ENCODE data around the gene SIN3B. TPM values are rescaled to one million over a fixed set of nuclear protein-coding genes. Genes with fewer than 3 reads are reported as not detected.

SIN3B gene
- total RNA-seq, 2 experiments from 2014 or later = 27.6 to 28.5 TPM

DNA sequence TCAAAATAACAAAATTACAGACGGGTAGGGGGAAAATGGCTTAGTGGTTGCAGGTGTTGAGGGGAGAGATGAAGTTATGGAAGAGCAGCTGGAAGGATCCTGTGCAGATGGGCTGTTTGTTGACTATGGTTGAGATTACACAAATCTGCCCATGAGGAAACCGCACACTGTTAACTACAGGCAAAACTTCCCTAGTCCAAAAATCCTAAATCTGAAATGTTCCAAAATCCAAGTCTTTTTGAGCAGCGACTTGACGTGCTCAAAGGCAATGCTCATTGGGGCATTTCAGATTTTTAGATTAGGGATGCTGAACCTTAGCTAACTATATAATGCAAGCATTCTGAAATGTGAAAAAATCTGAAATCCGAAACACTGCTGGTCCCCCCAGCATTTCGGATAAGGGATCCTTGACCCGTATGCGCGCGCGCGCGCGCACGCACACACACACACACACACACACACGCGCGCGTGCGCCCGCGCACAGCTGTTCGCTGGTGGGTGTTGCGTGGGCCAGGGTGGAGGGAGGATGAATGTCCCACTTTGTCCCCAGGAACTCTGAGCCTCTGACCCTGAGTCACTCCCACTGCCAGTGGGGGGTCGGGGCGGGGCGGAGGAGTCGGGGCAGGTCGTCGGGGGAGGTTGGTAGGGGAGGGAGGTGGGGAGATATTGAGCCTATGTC lies 66.4 kb downstream of the SIN3B start:
- ATAC-seq (no peak), DNase-seq (no peak)
- ChIA-PET CTCF (no interaction called here), POLR2A (no interaction called here)
- H3K27me3 Mint-ChIP-seq = peaks cover 29% of the 10 kb centered on the region
- no peaks in the 10 kb centered on the region for H3K36me3 Mint-ChIP-seq (ENCODE audit: low read depth)
- intact Hi-C loops (cut with DNase I, micrococcal nuclease) = loop anchor here in 1 of 2 experiments (2.0 to 10.0 kb wide), 2 partner anchors 339 to 369 kb away; partner anchors contain the start of genes BABAM1 and USHBP1
- no peaks in the 10 kb centered on the region for H3K9me3 Mint-ChIP-seq (ENCODE audit: low read depth)
- no peak overlapping the region for H3K27ac Mint-ChIP-seq
- no peak overlapping the region for H3K4me3 Mint-ChIP-seq
- H3K4me1 Mint-ChIP-seq = peaks cover 16% of the 10 kb centered on the region

DNA sequence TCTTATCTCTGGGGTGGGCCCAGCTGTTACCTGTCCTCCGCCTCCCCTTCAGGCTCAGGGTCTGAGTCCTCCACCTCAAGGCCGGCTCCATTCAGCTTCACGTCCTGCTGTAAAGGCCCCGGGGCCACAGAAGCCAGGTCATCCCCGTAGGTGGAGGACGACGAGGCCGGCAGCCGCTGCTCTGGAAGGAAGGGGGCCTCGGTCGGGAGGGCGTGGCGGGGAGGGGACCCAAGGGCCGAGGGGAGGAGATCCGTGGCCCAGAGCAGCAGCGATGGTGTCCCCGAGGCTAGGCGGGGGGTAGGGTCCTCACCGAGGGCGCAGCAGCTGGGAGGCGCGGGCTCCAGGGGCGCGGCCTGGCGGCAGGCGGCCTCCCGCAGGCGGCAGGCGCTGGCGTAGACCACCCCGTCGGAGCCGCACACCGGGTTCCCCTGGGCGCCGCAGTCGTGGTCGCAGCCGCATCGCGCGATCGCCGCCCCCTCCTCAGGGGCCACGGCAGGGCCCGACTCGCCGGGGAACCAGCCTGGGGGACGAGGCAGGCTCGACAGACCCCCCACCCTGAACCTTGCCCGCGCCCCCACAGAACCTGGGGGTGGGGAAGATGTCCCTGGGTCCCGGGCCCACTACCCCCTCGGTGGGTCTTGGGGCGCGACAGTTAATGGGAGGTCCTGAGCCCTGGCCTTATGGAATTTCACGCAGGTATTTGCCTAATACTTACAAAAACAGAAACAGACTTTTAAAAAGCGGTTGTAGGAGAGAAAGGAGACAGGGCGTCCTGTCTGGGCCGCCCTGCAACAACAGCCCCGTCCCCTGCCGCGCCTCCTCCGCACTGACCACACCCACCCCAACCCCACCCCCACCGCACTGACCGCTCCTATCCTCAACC lies 67.2 kb downstream of the SIN3B start:
- intact Hi-C loops (cut with DNase I, micrococcal nuclease) = loop anchor here in 1 of 2 experiments (1.0 to 10.0 kb wide), 8 partner anchors 67 to 424 kb away; partner anchors contain the start of genes BABAM1, C19orf44, CALR3 and HAUS8
- DNase-seq (no peak), ATAC-seq (no peak)
- CTCF ChIA-PET = no interaction called here
- Mint-ChIP-seq H3K9me3 (ENCODE audit: low read depth) (no peaks in the 10 kb centered on the region), H3K4me3 (peak overlapping the region; percentile 43), H3K27ac (no peak overlapping the region), H3K4me1 (peaks cover 16% of the 10 kb centered on the region), H3K27me3 (peaks cover 29% of the 10 kb centered on the region), H3K36me3 (ENCODE audit: low read depth) (no peaks in the 10 kb centered on the region)
- POLR2A ChIA-PET = no interaction called here

DNA sequence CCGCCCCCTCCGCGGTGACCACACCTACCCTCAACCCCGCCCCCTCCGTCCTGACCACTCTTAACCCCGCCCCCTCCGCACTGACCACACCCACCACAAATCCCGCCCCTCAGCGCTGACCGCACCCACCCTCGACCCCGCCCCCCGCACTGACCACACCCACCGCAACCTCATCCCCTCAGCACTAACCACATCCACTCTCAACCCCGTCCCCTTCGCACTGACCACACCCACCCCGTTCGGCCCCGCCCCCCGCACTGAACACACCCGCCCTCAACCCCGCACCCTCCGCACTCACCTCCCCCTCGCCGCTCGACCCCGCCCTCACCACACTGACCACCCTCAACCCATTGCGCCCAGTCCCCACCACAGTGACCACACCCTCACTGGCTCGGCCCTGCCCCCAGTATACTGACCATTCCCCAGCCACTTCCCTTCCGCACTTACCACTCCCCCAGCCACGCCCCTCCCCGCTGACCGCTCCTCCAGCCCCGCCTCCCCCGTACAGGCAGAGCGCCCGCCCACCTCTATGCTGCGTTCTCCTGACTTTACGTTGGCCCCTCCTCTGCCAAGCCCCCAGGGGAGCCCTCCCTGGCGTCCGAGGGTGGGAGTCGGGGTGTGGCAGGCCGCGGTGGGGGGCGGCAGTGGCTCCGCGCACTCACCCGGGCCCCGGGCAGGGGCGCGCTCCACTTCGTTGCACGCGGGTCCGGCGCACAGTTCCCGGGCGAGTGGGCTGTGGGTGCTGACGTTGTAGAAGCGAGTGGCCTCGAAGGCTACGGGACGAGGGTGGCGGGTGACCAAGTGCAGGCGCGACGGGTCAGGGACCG lies 68.0 kb downstream of the SIN3B start:
- ATAC-seq (peak; percentile 53), DNase-seq (peak; percentile 80)
- no peak overlapping the region for H3K27ac Mint-ChIP-seq
- peak overlapping the region; percentile 43 for H3K4me3 Mint-ChIP-seq
- H3K36me3 Mint-ChIP-seq (ENCODE audit: low read depth) = no peaks in the 10 kb centered on the region
- intact Hi-C loops (cut with DNase I, micrococcal nuclease) = loop anchor here in 1 of 2 experiments (1.0 to 10.0 kb wide), 8 partner anchors 68 to 425 kb away; partner anchors contain the start of genes BABAM1, C19orf44, CALR3 and HAUS8
- peaks cover 16% of the 10 kb centered on the region for H3K4me1 Mint-ChIP-seq
- peaks cover 27% of the 10 kb centered on the region for H3K27me3 Mint-ChIP-seq
- POLR2A ChIA-PET = no interaction called here
- H3K9me3 Mint-ChIP-seq (ENCODE audit: low read depth) = no peaks in the 10 kb centered on the region
- CTCF ChIA-PET = no interaction called here

DNA sequence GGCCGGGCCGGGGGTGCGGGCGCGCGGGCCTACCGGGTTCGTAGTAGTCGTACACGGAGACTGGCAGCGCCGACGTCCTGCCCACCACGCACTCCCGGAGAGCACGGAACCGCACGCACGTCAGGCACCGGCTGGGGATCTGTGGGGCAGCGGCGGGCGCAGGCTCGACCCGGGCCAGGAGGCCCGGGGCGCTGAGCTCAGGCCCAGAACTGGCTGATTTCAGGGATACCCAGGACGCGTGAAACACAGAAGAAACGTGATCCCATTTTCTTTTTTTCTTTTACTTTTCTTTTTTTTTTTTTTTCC lies 68.6 kb downstream of the SIN3B start:
- peaks cover 16% of the 10 kb centered on the region for H3K4me1 Mint-ChIP-seq
- CTCF ChIA-PET = no interaction called here
- no peak overlapping the region for H3K4me3 Mint-ChIP-seq
- H3K36me3 Mint-ChIP-seq (ENCODE audit: low read depth) = no peaks in the 10 kb centered on the region
- POLR2A ChIA-PET = no interaction called here
- H3K27me3 Mint-ChIP-seq = peaks cover 22% of the 10 kb centered on the region
- H3K9me3 Mint-ChIP-seq (ENCODE audit: low read depth) = no peaks in the 10 kb centered on the region
- intact Hi-C loops (cut with DNase I, micrococcal nuclease) = loop anchor here in 1 of 2 experiments (1.0 to 10.0 kb wide), 8 partner anchors 69 to 426 kb away; partner anchors contain the start of genes BABAM1, C19orf44, CALR3 and HAUS8
- DNase-seq = no peak
- no peak overlapping the region for H3K27ac Mint-ChIP-seq
- peak; percentile 19 for ATAC-seq

DNA sequence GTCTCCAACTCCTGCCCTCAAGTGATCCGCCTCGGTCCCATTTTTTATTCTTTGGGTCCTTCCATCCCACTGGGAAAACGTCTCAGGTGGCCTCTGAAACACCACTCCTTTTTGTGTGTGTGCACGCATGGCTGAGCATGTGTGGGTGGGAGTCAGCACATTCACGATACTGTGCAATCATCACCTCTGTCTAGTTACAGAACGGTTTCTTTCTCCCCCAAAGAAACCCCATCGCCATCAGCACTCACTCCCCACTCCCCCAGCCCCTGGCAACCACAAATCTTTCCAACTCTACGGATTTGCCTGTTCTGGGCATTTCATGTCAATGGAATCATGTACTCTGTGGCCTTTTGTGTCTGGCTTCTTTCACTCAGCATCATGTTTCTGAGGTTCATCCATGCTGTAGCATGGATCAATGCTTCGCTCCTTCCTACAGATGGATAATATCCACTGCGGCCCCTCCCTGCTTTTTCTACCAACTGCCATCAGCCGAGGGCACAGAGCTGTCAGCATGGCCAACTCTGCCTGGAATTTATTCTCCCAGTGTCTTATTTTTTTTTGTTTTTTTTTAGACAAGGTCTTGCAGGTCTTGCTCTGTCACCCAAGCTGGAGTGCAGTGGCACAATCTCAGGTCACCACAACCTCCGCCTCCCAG lies 69.3 kb downstream of the SIN3B start:
- Mint-ChIP-seq H3K9me3 (ENCODE audit: low read depth) (no peaks in the 10 kb centered on the region), H3K4me3 (peak overlapping the region; percentile 32), H3K4me1 (peaks cover 12% of the 10 kb centered on the region), H3K36me3 (ENCODE audit: low read depth) (no peaks in the 10 kb centered on the region), H3K27ac (no peak overlapping the region), H3K27me3 (peaks cover 22% of the 10 kb centered on the region)
- ChIA-PET CTCF (no interaction called here), POLR2A (no interaction called here)
- intact Hi-C loops (cut with DNase I, micrococcal nuclease) = loop anchor here in 1 of 2 experiments (1.0 to 10.0 kb wide), 2 partner anchors 127 to 366 kb away; partner anchors contain the start of genes BABAM1 and USHBP1
- ATAC-seq (no peak), DNase-seq (no peak)

DNA sequence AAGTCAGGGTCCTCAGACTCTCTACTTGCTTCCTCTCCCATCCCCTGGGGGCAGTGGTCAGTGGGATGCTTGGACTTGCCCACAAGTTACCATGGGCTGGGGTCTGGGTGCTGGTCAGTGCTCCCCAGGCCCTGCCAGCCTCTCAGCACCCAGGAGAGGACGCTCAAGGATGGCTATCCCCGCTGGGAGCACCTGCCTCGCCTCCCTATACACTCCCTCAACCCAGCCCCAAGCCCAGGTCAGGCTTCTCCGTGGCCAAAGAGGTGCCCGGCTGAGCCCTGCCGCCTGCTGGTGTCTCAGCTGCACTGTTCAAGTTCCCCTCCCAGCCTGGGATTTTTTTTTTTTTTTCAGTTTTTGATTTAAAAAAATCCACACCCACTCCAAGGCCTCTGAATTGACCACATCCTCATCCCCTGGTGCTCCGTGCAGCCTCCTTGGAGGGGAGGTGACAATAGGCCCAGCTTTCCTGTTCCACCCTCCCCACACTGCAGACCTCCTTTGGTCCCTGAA lies 70.4 kb downstream of the SIN3B start:
- Mint-ChIP-seq H3K27me3 (peaks cover 19% of the 10 kb centered on the region), H3K4me3 (no peak overlapping the region), H3K27ac (no peak overlapping the region), H3K36me3 (ENCODE audit: low read depth) (no peaks in the 10 kb centered on the region), H3K4me1 (peaks cover 11% of the 10 kb centered on the region), H3K9me3 (ENCODE audit: low read depth) (no peaks in the 10 kb centered on the region)
- intact Hi-C loops (cut with DNase I, micrococcal nuclease) = loop anchor here (1.0 to 10.0 kb wide), 3 partner anchors 125 to 365 kb away; partner anchors contain the start of genes BABAM1 (in 1 of the 2) and USHBP1 (in 1 of the 2)
- DNase-seq (peak; percentile 65), ATAC-seq (peak; percentile 47)
- ChIA-PET CTCF (interaction anchor here (0.6 to 0.8 kb wide), 2 partner anchors 30 to 123 kb away, joined by 3 read pairs; no protein-coding TSS in a partner anchor), POLR2A (no interaction called here)

DNA sequence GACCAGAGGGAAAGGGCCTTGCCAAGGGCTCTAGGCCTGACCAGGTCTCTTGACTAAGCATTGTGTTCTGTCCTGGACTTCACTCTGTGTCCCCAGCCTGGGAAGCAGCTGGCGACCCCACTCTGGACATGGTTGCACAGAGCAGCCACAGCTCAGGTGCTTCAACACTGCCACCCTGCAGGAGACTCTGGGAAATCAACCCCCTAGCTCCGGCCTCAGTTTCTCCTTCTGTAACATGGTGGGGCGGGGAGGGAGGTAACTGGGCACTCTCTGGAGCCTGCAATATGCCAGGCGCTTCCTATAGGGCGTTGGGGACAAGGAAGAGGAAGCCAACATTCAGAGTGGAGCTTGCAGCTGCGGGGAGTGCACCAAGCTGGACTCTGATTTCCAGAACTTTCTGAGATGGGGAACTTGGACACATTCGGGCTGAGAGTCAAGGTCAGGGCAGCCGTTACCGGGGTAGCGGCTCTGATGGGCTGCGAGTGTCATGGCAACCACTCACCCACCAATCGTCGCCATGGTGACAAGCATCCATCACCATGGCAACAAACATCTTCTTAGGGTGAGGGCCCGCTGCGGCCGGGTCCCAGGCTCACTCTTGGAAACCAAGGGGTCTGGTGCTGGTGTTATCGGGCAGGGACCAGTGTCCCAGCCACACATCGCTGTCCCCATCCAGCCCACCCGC lies 72.4 kb downstream of the SIN3B start:
- intact Hi-C loops (cut with DNase I, micrococcal nuclease) = loop anchor here in 1 of 2 experiments (10.0 kb wide), 1 partner anchor 127 kb away; no protein-coding TSS in a partner anchor
- ChIA-PET POLR2A (no interaction called here), CTCF (interaction anchor here (0.6 kb wide), 1 partner anchor 224 kb away, joined by 3 read pairs; no protein-coding TSS in a partner anchor)
- Mint-ChIP-seq H3K4me3 (no peak overlapping the region), H3K27me3 (peaks cover 11% of the 10 kb centered on the region), H3K27ac (no peak overlapping the region), H3K36me3 (ENCODE audit: low read depth) (no peaks in the 10 kb centered on the region), H3K9me3 (ENCODE audit: low read depth) (no peaks in the 10 kb centered on the region), H3K4me1 (peaks cover 9% of the 10 kb centered on the region)
- no peak for DNase-seq
- no peak for ATAC-seq

DNA sequence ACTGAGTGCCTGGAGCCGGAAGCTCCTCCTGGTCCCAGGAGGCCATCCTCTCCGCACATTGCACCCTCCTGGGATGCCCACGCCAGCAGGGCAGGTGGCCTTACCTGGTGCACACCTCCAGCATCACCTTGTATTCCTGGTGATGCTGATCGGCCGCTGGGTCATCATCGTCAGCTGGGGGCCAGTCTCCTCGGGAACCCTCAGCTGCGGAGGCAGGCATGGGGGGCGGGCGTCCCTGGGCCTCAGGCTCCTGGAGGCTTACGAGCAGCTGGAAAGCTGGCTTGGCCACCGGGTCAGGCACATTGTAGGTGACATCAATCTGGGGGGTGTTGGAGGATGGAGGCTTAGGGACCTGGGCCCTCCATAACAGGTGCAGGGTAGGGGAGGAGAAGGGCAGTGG lies 73.3 kb downstream of the SIN3B start:
- H3K27me3 Mint-ChIP-seq = peaks cover 10% of the 10 kb centered on the region
- H3K4me3 Mint-ChIP-seq = no peak overlapping the region
- ATAC-seq = no peak

DNA sequence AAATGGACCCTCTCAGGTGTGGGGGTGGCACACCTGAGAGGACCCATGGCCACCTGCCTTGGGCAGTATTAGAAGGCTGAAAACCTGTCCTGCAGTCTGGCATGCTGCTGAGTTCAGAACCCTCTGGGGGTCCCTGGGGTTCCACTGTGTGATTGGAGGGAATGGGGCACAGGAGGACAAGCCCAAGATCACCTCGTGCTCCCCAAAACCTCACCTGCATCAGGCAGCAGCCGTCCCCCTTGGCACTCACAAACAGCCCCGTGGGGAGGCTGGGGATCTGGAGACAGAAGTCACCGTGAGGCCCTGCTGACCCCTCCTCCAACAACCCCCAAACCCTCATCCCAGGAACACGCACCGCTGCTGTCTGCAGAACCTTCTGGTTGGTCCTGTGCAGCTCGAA lies 74.1 kb downstream of the SIN3B start:
- Mint-ChIP-seq H3K4me3 (no peak overlapping the region), H3K36me3 (ENCODE audit: low read depth) (no peaks in the 10 kb centered on the region), H3K27ac (no peak overlapping the region), H3K27me3 (peaks cover 6% of the 10 kb centered on the region), H3K9me3 (ENCODE audit: low read depth) (no peaks in the 10 kb centered on the region), H3K4me1 (peaks cover 8% of the 10 kb centered on the region)
- intact Hi-C loops (cut with DNase I, micrococcal nuclease) = loop anchor here in 1 of 2 experiments (10.0 kb wide), 1 partner anchor 129 kb away; no protein-coding TSS in a partner anchor
- ATAC-seq (no peak), DNase-seq (no peak)
- POLR2A ChIA-PET = no interaction called here
- CTCF ChIA-PET = no interaction called here

More for the DNA sequence above, 73.3 kb downstream of the SIN3B start:
- intact Hi-C loops (cut with DNase I, micrococcal nuclease) = loop anchor here in 1 of 2 experiments (10.0 kb wide), 1 partner anchor 128 kb away; no protein-coding TSS in a partner anchor
- CTCF ChIA-PET = no interaction called here
- POLR2A ChIA-PET = no interaction called here
- H3K9me3 Mint-ChIP-seq (ENCODE audit: low read depth) = no peaks in the 10 kb centered on the region
- DNase-seq = no peak
- H3K4me1 Mint-ChIP-seq = peaks cover 9% of the 10 kb centered on the region
- no peak overlapping the region for H3K27ac Mint-ChIP-seq
- H3K36me3 Mint-ChIP-seq (ENCODE audit: low read depth) = no peaks in the 10 kb centered on the region

DNA sequence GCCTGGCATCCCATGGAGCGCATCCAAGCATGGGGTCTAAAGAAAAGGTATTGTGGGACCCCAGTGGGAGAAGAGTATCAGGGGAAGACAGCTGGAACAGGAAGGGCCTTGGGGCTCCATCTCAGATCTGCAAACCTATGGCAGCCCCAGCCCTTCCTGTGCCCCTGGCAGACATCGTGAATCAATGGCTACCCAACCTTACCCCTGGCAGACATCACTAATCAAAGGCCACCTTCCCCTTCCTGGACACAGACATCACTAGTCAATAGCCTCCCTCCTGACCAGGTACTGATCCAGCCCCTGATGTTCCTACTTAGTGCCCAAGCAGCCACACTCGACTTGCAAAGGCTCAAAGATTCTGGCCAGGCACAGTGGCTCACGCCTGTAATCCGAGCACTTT lies 75.4 kb downstream of the SIN3B start:
- ChIA-PET CTCF (interaction anchor here (0.7 kb wide), 1 partner anchor 231 kb away, joined by 3 read pairs; no protein-coding TSS in a partner anchor), POLR2A (no interaction called here)
- H3K4me1 Mint-ChIP-seq = peaks cover 4% of the 10 kb centered on the region
- no peak for ATAC-seq
- no peaks in the 10 kb centered on the region for H3K9me3 Mint-ChIP-seq (ENCODE audit: low read depth)
- H3K27ac Mint-ChIP-seq = no peak overlapping the region
- H3K27me3 Mint-ChIP-seq = peaks cover 3% of the 10 kb centered on the region
- H3K36me3 Mint-ChIP-seq (ENCODE audit: low read depth) = no peaks in the 10 kb centered on the region
- DNase-seq = no peak
- intact Hi-C loops (cut with DNase I, micrococcal nuclease) = loop anchor here in 1 of 2 experiments (10.0 kb wide), 1 partner anchor 130 kb away; no protein-coding TSS in a partner anchor
- no peak overlapping the region for H3K4me3 Mint-ChIP-seq
